Fibroblast of skin of left quadriceps (primary cell): ENCODE measurements around the gene COQ8B.

ENCODE experiments used
- DNase-seq, 2 experiments: peaks; one replicate each; pipeline ENCODE4 v3.0.0-alpha.2; 2013; ENCODE audit warnings: low read depth in 2 of 2

The COQ8B gene

GRCh38 chr19:40691421-40692211 lies 25.1 kb downstream of the COQ8B start:
- DNase-seq: no peak

GRCh38 chr19:40690693-40691420 lies 25.8 kb downstream of the COQ8B start:
- peak; percentile 82 to 83 for DNase-seq

- DNase-seq: no peak
Observed at GRCh38 chr19:40690050-40690692, 26.5 kb downstream of the COQ8B start, which contains the start of gene NUMBL. NUMBL (minus strand) TSS chr19:40690651; CDS start chr19:40690483, 168 bp downstream.

GRCh38 chr19:40689339-40690049 lies 27.2 kb downstream of the COQ8B start:
- no peak for DNase-seq

GRCh38 chr19:40688987-40689338 lies 27.7 kb downstream of the COQ8B start:
- no peak for DNase-seq

- no peak for DNase-seq
Observed at GRCh38 chr19:40688309-40688708, 28.4 kb downstream of the COQ8B start.

- no peak for DNase-seq
Observed at GRCh38 chr19:40687525-40688016, 29.1 kb downstream of the COQ8B start.

GRCh38 chr19:40686882-40687524 lies 29.7 kb downstream of the COQ8B start:
- no peak for DNase-seq

GRCh38 chr19:40685563-40685962 lies 31.1 kb downstream of the COQ8B start:
- DNase-seq: no peak

- no peak for DNase-seq
Observed at GRCh38 chr19:40685016-40685526, 31.6 kb downstream of the COQ8B start.

GRCh38 chr19:40684280-40684679 lies 32.4 kb downstream of the COQ8B start:
- no peak for DNase-seq

- no peak for DNase-seq
Observed at GRCh38 chr19:40683437-40683836, 33.2 kb downstream of the COQ8B start.

- DNase-seq: no peak
Observed at GRCh38 chr19:40682431-40682964, 34.2 kb downstream of the COQ8B start.

GRCh38 chr19:40681039-40681438 lies 35.6 kb downstream of the COQ8B start:
- DNase-seq: no peak

- no peak for DNase-seq
Observed at GRCh38 chr19:40677156-40677555, 39.5 kb downstream of the COQ8B start.

GRCh38 chr19:40674291-40674690 lies 42.4 kb downstream of the COQ8B start:
- no peak for DNase-seq

GRCh38 chr19:40673397-40673796 lies 43.3 kb downstream of the COQ8B start:
- DNase-seq: no peak

- DNase-seq: no peak
Observed at GRCh38 chr19:40672573-40673299, 44.0 kb downstream of the COQ8B start.

GRCh38 chr19:40672038-40672437 lies 44.6 kb downstream of the COQ8B start:
- no peak for DNase-seq

GRCh38 chr19:40671404-40671803 lies 45.3 kb downstream of the COQ8B start:
- no peak for DNase-seq
